Right ventricle myocardium superior (tissue), 1 donor: Measurements from ENCODE around the gene BRSK2. TPM values are rescaled to one million over a fixed set of nuclear protein-coding genes. Genes with fewer than 3 reads are reported as not detected.

Experiments used
- ATAC-seq: fragments of 200-7000 bp; cut with Tn5 transposase; one replicate; pipeline ENCODE4 v1.9.1; 2020; ENCODE audit warnings: mild to moderate bottlenecking; ENCODE audit not compliant: poor library complexity
- DNase-seq: peaks from one replicate; pipeline ENCODE4 v3.0.0-alpha.2; 2020
- intact Hi-C: fragments of 100-400 bp; cut with DNase I; formaldehyde crosslinking; loops from one replicate; pipeline ENCODE4 v1.11.2; 2022
- total RNA-seq: library from RNA; stranded (reverse); fragmentation: NEBNext Ultra II Directional; extraction: Animal tissue kit (Norgen Biotek cat#: 25700); gene quantifications from one replicate; pipeline ENCODE4 v1.2.1, GENCODE V29; 2021
- donor health status: DM: no; HTN: yes; CAD: no; lungs with severe emphysema.

Gene BRSK2
- total RNA-seq, 1 donor from 2014 or later: 0.67 TPM

- intact Hi-C loops: no loop called here
- ATAC-seq (no peak), DNase-seq (no peak)
Observed at GRCh38 chr11:1440496-1440895, 50.8 kb downstream of the BRSK2 start.

- DNase-seq (no peak), ATAC-seq (no peak)
- intact Hi-C loops: no loop called here
Observed at GRCh38 chr11:1442163-1442562, 52.4 kb downstream of the BRSK2 start.

- ATAC-seq: no peak
- intact Hi-C loops: no loop called here
Observed at GRCh38 chr11:1442807-1443366, 53.2 kb downstream of the BRSK2 start.

GRCh38 chr11:1443737-1444136, 54.0 kb downstream of the BRSK2 start:
- no peak for DNase-seq
- no peak for ATAC-seq
- intact Hi-C loops: no loop called here

More at GRCh38 chr11:1442807-1443366, 53.2 kb downstream of the BRSK2 start:
- no peak for DNase-seq

GRCh38 chr11:1444321-1444720, 54.6 kb downstream of the BRSK2 start:
- no peak for DNase-seq
- ATAC-seq: no peak
- intact Hi-C loops: no loop called here

- ATAC-seq: no peak
- intact Hi-C loops: no loop called here
- DNase-seq: no peak
Observed at GRCh38 chr11:1444823-1445422, 55.2 kb downstream of the BRSK2 start.

GRCh38 chr11:1445741-1446445, 56.2 kb downstream of the BRSK2 start:
- no peak for DNase-seq
- intact Hi-C loops: no loop called here
- ATAC-seq: no peak

GRCh38 chr11:1446623-1447022, 56.9 kb downstream of the BRSK2 start:
- ATAC-seq: no peak

GRCh38 chr11:1447845-1448825, 58.4 kb downstream of the BRSK2 start:
- ATAC-seq: no peak
- intact Hi-C loops: no loop called here
- no peak for DNase-seq

More at GRCh38 chr11:1446623-1447022, 56.9 kb downstream of the BRSK2 start:
- DNase-seq: no peak
- intact Hi-C loops: no loop called here

- DNase-seq: no peak
- intact Hi-C loops: no loop called here
- no peak for ATAC-seq
Observed at GRCh38 chr11:1448882-1449281, 59.1 kb downstream of the BRSK2 start.

GRCh38 chr11:1449490-1450243, 59.9 kb downstream of the BRSK2 start:
- ATAC-seq (no peak), DNase-seq (no peak)
- intact Hi-C loops: no loop called here

GRCh38 chr11:1450344-1450875, 60.7 kb downstream of the BRSK2 start:
- DNase-seq (no peak), ATAC-seq (no peak)
- intact Hi-C loops: no loop called here

GRCh38 chr11:1450949-1451710, 61.4 kb downstream of the BRSK2 start:
- intact Hi-C loops: no loop called here
- ATAC-seq: no peak
- no peak for DNase-seq

GRCh38 chr11:1451781-1452470, 62.2 kb downstream of the BRSK2 start:
- intact Hi-C loops: no loop called here
- DNase-seq: no peak
- no peak for ATAC-seq

- no peak for DNase-seq
- intact Hi-C loops: no loop called here
- no peak for ATAC-seq
Observed at GRCh38 chr11:1452744-1453143, 63.0 kb downstream of the BRSK2 start.

GRCh38 chr11:1453611-1454034, 63.9 kb downstream of the BRSK2 start:
- intact Hi-C loops: no loop called here
- ATAC-seq (peak; percentile 39), DNase-seq (no peak)

GRCh38 chr11:1454576-1454975, 64.8 kb downstream of the BRSK2 start:
- DNase-seq: no peak
- intact Hi-C loops: no loop called here

More at GRCh38 chr11:1454576-1454975, 64.8 kb downstream of the BRSK2 start:
- ATAC-seq: no peak
